SK-N-SH (cell line): ENCODE data around the gene STK32C. TPM values are rescaled to one million over a fixed set of nuclear protein-coding genes. Genes with fewer than 3 reads are reported as not detected.

Experiments used
- CTCF ChIA-PET: fragments of 300-600, 350-600 bp; formaldehyde crosslinking; extraction: SDS; loops from one replicate; lab custom pipeline; 2021; lab: Yijun Ruan, JAX
- POLR2A ChIA-PET: fragments of 350-600 bp; sonication (Branson Sonifier 250); formaldehyde crosslinking; extraction: SDS; loops from one replicate; lab custom pipeline; 2020; ENCODE audit warnings: antibody characterized with exemption, inconsistent platforms; lab: Yijun Ruan, JAX
- DNase-seq: peaks from one replicate; pipeline ENCODE4 v3.0.0; 2012
- H2AFZ ChIP-seq: fragments of 200-600 bp; sonication (generic); 2 replicates; pipeline ENCODE4 v1.8.1; 2016; ENCODE audit warnings: antibody characterized with exemption, mild to moderate bottlenecking, low read depth
- H3F3A ChIP-seq: fragments of 200-600 bp; sonication (generic); replicated peaks from 2 replicates; pipeline ENCODE3; 2016; ENCODE audit warnings: antibody characterized with exemption, mild to moderate bottlenecking; ENCODE audit not compliant: insufficient read depth
- H3K27ac ChIP-seq, 2 experiments: fragments of 200-500 bp in 1 of 2; fragments of 200-600 bp in 1 of 2; sonication (Bioruptor generic) in 1 of 2; sonication (generic), shearing (Covaris generic) in 1 of 2; 2 replicates each; pipeline versions ENCODE4 v1.5.1 to v1.6.1; 2014 to 2016; ENCODE audit warnings: low read depth in 2 of 2, inconsistent platforms in 1 of 2, low read length in 1 of 2, mild to moderate bottlenecking in 1 of 2, mixed read lengths in 1 of 2
- H3K27me3 ChIP-seq: fragments of 200-600 bp; sonication (generic), shearing (Covaris generic); 2 replicates; pipeline ENCODE4 v1.6.1; 2016; ENCODE audit warnings: mixed run types; ENCODE audit not compliant: insufficient read depth
- H3K36me3 ChIP-seq, 2 experiments: fragments of 200-500 bp in 1 of 2; fragments of 200-600 bp in 1 of 2; sonication (Bioruptor generic) in 1 of 2; sonication (generic) in 1 of 2; replicated peaks in 1 of 2; 2 replicates each; pipeline versions ENCODE3 to v1.5.1; 2014 to 2016; ENCODE audit warnings: low read length in 1 of 2, mild to moderate bottlenecking in 1 of 2; ENCODE audit not compliant: insufficient read depth in 2 of 2, control insufficient read depth in 1 of 2
- H3K4me1 ChIP-seq, 2 experiments: fragments of 200-500 bp in 1 of 2; fragments of 200-600 bp in 1 of 2; sonication (Bioruptor generic) in 1 of 2; sonication (generic), shearing (Covaris generic) in 1 of 2; 2 replicates each; pipeline versions ENCODE4 v1.5.1 to v1.6.1; 2014 to 2016; ENCODE audit warnings: low read depth in 1 of 2, low read length in 1 of 2, mixed run types in 1 of 2; ENCODE audit not compliant: insufficient read depth in 2 of 2, control insufficient read depth in 1 of 2
- H3K4me2 ChIP-seq: fragments of 200-600 bp; sonication (generic), shearing (Covaris generic); 2 replicates; pipeline ENCODE4 v1.6.1; 2017; ENCODE audit warnings: mixed run types
- H3K4me3 ChIP-seq, 2 experiments: fragments of 200-500 bp in 1 of 2; fragments of 200-600 bp in 1 of 2; sonication (Bioruptor generic) in 1 of 2; sonication (generic), shearing (Covaris generic) in 1 of 2; 2 replicates each; pipeline versions ENCODE4 v1.5.1 to v1.8.1; 2014 to 2016; ENCODE audit warnings: low read depth in 2 of 2, inconsistent platforms in 1 of 2, low read length in 1 of 2, mild to moderate bottlenecking in 1 of 2, mixed read lengths in 1 of 2, moderate library complexity in 1 of 2
- H3K79me2 ChIP-seq: fragments of 200-600 bp; sonication (generic); 2 replicates; pipeline ENCODE4 v1.8.1; 2017; ENCODE audit warnings: mild to moderate bottlenecking; ENCODE audit not compliant: insufficient read depth
- H3K9ac ChIP-seq: fragments of 200-600 bp; sonication (generic); 2 replicates; pipeline ENCODE4 v1.6.1; 2017; ENCODE audit warnings: mixed run types
- H3K9me2 ChIP-seq: fragments of 200-600 bp; sonication (generic); 2 replicates; pipeline ENCODE4 v1.6.1; 2017; ENCODE audit warnings: mixed run types
- H3K9me3 ChIP-seq: fragments of 200-600 bp; sonication (generic); 2 replicates; pipeline ENCODE4 v1.6.1; 2017; ENCODE audit warnings: mixed run types, mild to moderate bottlenecking, moderate library complexity
- H4K20me1 ChIP-seq: fragments of 200-600 bp; sonication (generic); 2 replicates; pipeline ENCODE4 v1.6.1; 2017; ENCODE audit warnings: mild to moderate bottlenecking, mixed run types; ENCODE audit not compliant: insufficient read depth
- CHD2 ChIP-seq: fragments of 150-350 bp; IDR thresholded peaks from 2 replicates; pipeline ENCODE4 v1.6.1; 2018; ENCODE audit warnings: low read length; ENCODE audit not compliant: partially characterized antibody
- ELF1 ChIP-seq: IDR thresholded peaks from 2 replicates; pipeline ENCODE4 v1.4.0; 2012
- EP300 ChIP-seq, 2 experiments: IDR thresholded peaks; 2 replicates each; pipeline versions ENCODE4 v1.4.0 to v1.6.1; 2012; ENCODE audit warnings: borderline replicate concordance in 1 of 2, low read depth in 1 of 2, low read length in 1 of 2
- EZH2phosphoT487 ChIP-seq: fragments of 200-600 bp; sonication (generic); IDR thresholded peaks from 2 replicates; pipeline ENCODE4 v1.6.1; 2017; ENCODE audit warnings: low read depth, mixed run types, mild to moderate bottlenecking, antibody characterized with exemption, moderate library complexity, borderline replicate concordance
- FOSL2 ChIP-seq: IDR thresholded peaks from 2 replicates; pipeline ENCODE4 v1.4.0; 2012; ENCODE audit warnings: low read depth, mild to moderate bottlenecking, moderate library complexity, borderline replicate concordance
- FOXJ3 ChIP-seq: sonication (generic); formaldehyde crosslinking; IDR thresholded peaks from 2 replicates; pipeline ENCODE4 v1.5.1; 2020; ENCODE audit warnings: mild to moderate bottlenecking, missing genetic modification reagents
- FOXM1 ChIP-seq: IDR thresholded peaks from 2 replicates; pipeline ENCODE4 v1.4.0; 2012; ENCODE audit warnings: low read depth, mild to moderate bottlenecking
- GABPA ChIP-seq: IDR thresholded peaks from 2 replicates; pipeline ENCODE4 v1.4.0; 2012; ENCODE audit warnings: low read depth, mild to moderate bottlenecking
- GATA2 ChIP-seq: sonication (generic); formaldehyde crosslinking; IDR thresholded peaks from 2 replicates; pipeline ENCODE4 v1.5.0; 2020; ENCODE audit warnings: mild to moderate bottlenecking, missing genetic modification reagents
- JUND ChIP-seq: IDR thresholded peaks from 2 replicates; pipeline ENCODE4 v1.4.0; 2012
- MEF2A ChIP-seq: IDR thresholded peaks from 2 replicates; pipeline ENCODE4 v1.4.0; 2012; ENCODE audit warnings: low read depth, borderline replicate concordance
- NFIC ChIP-seq: IDR thresholded peaks from 2 replicates; pipeline ENCODE4 v1.4.0; 2012; ENCODE audit warnings: borderline replicate concordance
- NRF1 ChIP-seq: IDR thresholded peaks from 2 replicates; pipeline ENCODE4 v1.6.1; 2012; ENCODE audit warnings: low read depth, mild to moderate bottlenecking, low read length
- POLR2AphosphoS5 ChIP-seq: IDR thresholded peaks from 2 replicates; pipeline ENCODE4 v1.6.1; 2012; ENCODE audit warnings: low read depth, low read length
- RAD21 ChIP-seq: IDR thresholded peaks from 2 replicates; pipeline ENCODE4 v1.6.1; 2012; ENCODE audit warnings: mild to moderate bottlenecking, low read length
- TAF1 ChIP-seq: IDR thresholded peaks from 2 replicates; pipeline ENCODE4 v1.6.1; 2012; ENCODE audit warnings: low read depth, mild to moderate bottlenecking, low read length, moderate library complexity, borderline replicate concordance
- TCF12 ChIP-seq: IDR thresholded peaks from 2 replicates; pipeline ENCODE4 v1.4.0; 2012
- WGBS: methylation state at CpG from one replicate; pipeline ENCODE4 v1.1.6; 2017; ENCODE audit warnings: low lambda C conversion rate; 5-methylcytosine and 5-hydroxymethylcytosine counted together
- polyA plus RNA-seq, 3 experiments: library from polyadenylated mRNA; depleted of rRNA; stranded (reverse); fragments of >200 nt; gene quantifications; 2 replicates each; pipeline ENCODE4 v1.2.3, GENCODE V29; 2012
- TF ChIP-seq, protein P1 (sequence below): fragments of 150-350 bp; IDR thresholded peaks from 2 replicates; pipeline ENCODE4 v1.6.1; 2016; ENCODE audit warnings: mild to moderate bottlenecking, low read depth, low read length
- TF ChIP-seq, protein P2 (sequence below): IDR thresholded peaks from 2 replicates; pipeline ENCODE4 v1.4.0; 2012; ENCODE audit warnings: low read depth, borderline replicate concordance
- TF ChIP-seq, protein P3 (sequence below): IDR thresholded peaks from 2 replicates; pipeline ENCODE4 v1.4.0; 2012; ENCODE audit warnings: low read depth
- TF ChIP-seq, protein P4 (sequence below): IDR thresholded peaks from 2 replicates; pipeline ENCODE4 v1.4.0; 2012; ENCODE audit warnings: low read depth, borderline replicate concordance

STK32C gene
- polyA plus RNA-seq, 1 of the 3 experiments (the other 2 are of a cell fraction) = 27.8 TPM

DNA sequence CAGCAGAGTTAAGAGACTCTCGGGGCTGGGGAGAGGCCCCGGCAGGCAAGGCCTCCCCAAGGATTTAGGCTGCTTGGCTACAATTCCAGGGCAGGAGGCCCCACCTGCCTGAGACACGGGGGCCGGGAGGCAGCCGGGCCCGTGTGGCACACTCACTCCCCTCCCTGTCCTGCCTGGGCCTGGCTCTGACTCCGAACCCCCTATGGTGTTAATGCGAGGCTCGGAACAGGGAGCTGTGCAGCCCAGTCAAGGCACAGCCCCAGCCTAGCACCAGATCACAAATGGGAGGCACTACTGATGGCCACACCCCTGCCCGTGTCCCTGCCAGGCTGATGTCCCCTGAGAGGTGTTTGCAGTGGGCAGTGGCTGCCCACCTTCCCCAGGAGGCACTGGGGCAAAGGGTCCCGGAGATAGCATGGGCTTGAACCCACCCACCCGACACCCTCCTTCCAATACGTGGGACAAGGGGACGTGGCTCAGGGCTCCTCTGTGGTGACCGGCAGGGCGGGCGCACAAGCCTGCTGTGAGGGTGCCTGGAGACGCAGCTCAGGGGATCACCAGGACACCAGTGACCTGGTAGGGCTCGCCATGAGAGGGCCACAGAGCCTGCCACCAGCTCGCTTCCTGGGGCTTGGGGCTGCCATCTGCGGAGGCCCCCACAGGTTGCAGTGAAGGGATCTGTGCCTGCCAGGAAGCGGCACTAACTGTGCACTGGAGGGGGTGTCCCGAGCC lies 84.0 kb downstream of the STK32C start:
- POLR2A ChIA-PET = no interaction called here
- Histone ChIP-seq H3F3A (no peaks in the 10 kb centered on the region), H3K27me3 (no peaks in the 10 kb centered on the region), H2AFZ (no peak overlapping the region), H4K20me1 (no peaks in the 10 kb centered on the region), H3K9ac (no peak overlapping the region), H3K79me2 (no peaks in the 10 kb centered on the region), H3K4me2 (no peak overlapping the region), H3K4me1 (peaks cover 0 to 7% of the 10 kb centered on the region in 2 experiments; a peak in 1 of 4 replicates), H3K27ac (peak overlapping the region in 1 of 2 experiments; percentile 53; a peak in 1 of 4 replicates), H3K36me3 (no peaks in the 10 kb centered on the region), H3K9me3 (no peaks in the 10 kb centered on the region), H3K4me3 (no peak overlapping the region), H3K9me2 (no peaks in the 10 kb centered on the region)
- no peak for TF ChIP-seq RAD21
- no peak for TF ChIP-seq TCF12
- no peak for TF ChIP-seq CHD2
- no peak for TF ChIP-seq MEF2A
- TF ChIP-seq NRF1 = no peak
- no peak for TF ChIP-seq ELF1
- no peak for TF ChIP-seq TAF1
- TF ChIP-seq GATA2 (CRISPR knock-in tag) = no peak
- TF ChIP-seq NFIC = no peak
- no peak for TF ChIP-seq FOSL2
- TF ChIP-seq JUND = no peak
- TF ChIP-seq, protein P1, sequence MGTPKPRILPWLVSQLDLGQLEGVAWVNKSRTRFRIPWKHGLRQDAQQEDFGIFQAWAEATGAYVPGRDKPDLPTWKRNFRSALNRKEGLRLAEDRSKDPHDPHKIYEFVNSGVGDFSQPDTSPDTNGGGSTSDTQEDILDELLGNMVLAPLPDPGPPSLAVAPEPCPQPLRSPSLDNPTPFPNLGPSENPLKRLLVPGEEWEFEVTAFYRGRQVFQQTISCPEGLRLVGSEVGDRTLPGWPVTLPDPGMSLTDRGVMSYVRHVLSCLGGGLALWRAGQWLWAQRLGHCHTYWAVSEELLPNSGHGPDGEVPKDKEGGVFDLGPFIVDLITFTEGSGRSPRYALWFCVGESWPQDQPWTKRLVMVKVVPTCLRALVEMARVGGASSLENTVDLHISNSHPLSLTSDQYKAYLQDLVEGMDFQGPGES = no peak
- 40% methylated on average over 1 of the region's 23 CpGs for WGBS
- CTCF ChIA-PET = interaction anchor here (0.6 to 4.3 kb wide), 20 partner anchors 10 to 309 kb away, joined by 3 to 41 read pairs (median 4); no protein-coding TSS in a partner anchor
- no peak for DNase-seq

DNA sequence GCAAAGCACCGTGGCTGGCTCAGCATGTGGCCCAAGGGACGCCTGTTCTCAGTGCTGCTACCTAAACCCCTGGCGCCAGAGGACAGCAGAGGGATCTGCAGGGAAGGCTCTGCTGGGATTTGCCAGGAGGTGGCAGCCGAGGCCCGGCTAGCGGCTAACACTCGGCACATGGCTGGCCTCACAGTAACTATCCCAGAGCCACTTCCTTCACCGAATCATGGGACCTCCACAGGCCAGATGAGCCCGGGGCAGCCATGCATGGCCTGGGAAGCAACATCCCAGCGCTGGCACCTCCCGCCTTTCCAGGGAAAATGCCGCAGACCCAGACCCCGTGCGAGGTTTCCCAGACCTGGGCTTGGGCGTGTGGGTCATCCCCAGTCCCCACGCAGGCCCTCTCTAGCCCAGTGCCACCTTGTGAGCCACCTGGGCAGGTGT lies 84.6 kb downstream of the STK32C start:
- Histone ChIP-seq H3K9me2 (no peaks in the 10 kb centered on the region), H3K4me3 (no peak overlapping the region), H4K20me1 (no peaks in the 10 kb centered on the region), H3K9me3 (no peaks in the 10 kb centered on the region), H3K9ac (no peak overlapping the region), H3K4me1 (peaks cover 0 to 7% of the 10 kb centered on the region in 2 experiments; a peak in 1 of 4 replicates), H2AFZ (no peak overlapping the region), H3K4me2 (no peak overlapping the region), H3K36me3 (no peaks in the 10 kb centered on the region), H3K27ac (peak overlapping the region in 1 of 2 experiments; percentile 53; a peak in 1 of 4 replicates), H3K27me3 (no peaks in the 10 kb centered on the region), H3F3A (no peaks in the 10 kb centered on the region), H3K79me2 (no peaks in the 10 kb centered on the region)
- WGBS = 29% methylated on average over 7 of the region's 16 CpGs
- ChIA-PET POLR2A (no interaction called here), CTCF (interaction anchor here (0.6 to 4.3 kb wide), 27 partner anchors 11 to 415 kb away, joined by 3 to 41 read pairs (median 4); partner anchors contain the start of gene LRRC27)
- DNase-seq = peak; percentile 94
- TF ChIP-seq, protein P2, sequence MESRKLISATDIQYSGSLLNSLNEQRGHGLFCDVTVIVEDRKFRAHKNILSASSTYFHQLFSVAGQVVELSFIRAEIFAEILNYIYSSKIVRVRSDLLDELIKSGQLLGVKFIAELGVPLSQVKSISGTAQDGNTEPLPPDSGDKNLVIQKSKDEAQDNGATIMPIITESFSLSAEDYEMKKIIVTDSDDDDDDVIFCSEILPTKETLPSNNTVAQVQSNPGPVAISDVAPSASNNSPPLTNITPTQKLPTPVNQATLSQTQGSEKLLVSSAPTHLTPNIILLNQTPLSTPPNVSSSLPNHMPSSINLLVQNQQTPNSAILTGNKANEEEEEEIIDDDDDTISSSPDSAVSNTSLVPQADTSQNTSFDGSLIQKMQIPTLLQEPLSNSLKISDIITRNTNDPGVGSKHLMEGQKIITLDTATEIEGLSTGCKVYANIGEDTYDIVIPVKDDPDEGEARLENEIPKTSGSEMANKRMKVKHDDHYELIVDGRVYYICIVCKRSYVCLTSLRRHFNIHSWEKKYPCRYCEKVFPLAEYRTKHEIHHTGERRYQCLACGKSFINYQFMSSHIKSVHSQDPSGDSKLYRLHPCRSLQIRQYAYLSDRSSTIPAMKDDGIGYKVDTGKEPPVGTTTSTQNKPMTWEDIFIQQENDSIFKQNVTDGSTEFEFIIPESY = no peak
- no peak for TF ChIP-seq GABPA
- TF ChIP-seq, protein P3, sequence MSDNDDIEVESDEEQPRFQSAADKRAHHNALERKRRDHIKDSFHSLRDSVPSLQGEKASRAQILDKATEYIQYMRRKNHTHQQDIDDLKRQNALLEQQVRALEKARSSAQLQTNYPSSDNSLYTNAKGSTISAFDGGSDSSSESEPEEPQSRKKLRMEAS = peak; percentile 86
- no peak for TF ChIP-seq NFIC
- TF ChIP-seq, protein P1 = no peak
- TF ChIP-seq FOXJ3 = no peak
- no peak for TF ChIP-seq TAF1
- TF ChIP-seq GATA2 (CRISPR knock-in tag) = no peak
- TF ChIP-seq, protein P4, sequence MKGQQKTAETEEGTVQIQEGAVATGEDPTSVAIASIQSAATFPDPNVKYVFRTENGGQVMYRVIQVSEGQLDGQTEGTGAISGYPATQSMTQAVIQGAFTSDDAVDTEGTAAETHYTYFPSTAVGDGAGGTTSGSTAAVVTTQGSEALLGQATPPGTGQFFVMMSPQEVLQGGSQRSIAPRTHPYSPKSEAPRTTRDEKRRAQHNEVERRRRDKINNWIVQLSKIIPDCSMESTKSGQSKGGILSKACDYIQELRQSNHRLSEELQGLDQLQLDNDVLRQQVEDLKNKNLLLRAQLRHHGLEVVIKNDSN = no peak
- TF ChIP-seq EZH2phosphoT487 = no peak
- peak; percentile 51 for TF ChIP-seq CHD2
- TF ChIP-seq TCF12 = no peak
- no peak for TF ChIP-seq FOXM1
- no peak for TF ChIP-seq POLR2AphosphoS5
- 0 out of 4 replicates have a peak, but pooled peaks of 1 of the 2 experiments have one; percentile 13 for TF ChIP-seq EP300 (IDR thresholded peaks at IDR 0.05; ENCODE audit: borderline replicate concordance in 1 of 2, low read depth in 1 of 2, low read length in 1 of 2)
